Body of pancreas (tissue), 4 donors: ENCODE measurements around the gene MVD. TPM values are rescaled to one million over a fixed set of nuclear protein-coding genes. Genes with fewer than 3 reads are reported as not detected.

Experiments used
- ATAC-seq: fragments of 150-250 bp; one replicate; pipeline ENCODE4 v1.9.1; 2016
- DNase-seq, 4 donors: peaks; one replicate each; pipeline ENCODE4 v3.0.0-alpha.2; 2019
- H3K27ac ChIP-seq, 4 donors: fragments of 200-600 bp; sonication (generic); 1 replicate in 3 of 4; 2 replicates in 1 of 4; pipeline versions ENCODE4 v1.5.1 to v1.6.1; 2016 to 2019; ENCODE audit warnings: mild to moderate bottlenecking in 1 of 4, mixed read lengths in 1 of 4, moderate library complexity in 1 of 4
- H3K27me3 ChIP-seq, 2 donors: fragments of 200-600 bp; sonication (generic); one replicate each; pipeline ENCODE4 v1.6.0; 2016; ENCODE audit warnings: mild to moderate bottlenecking in 1 of 2
- H3K36me3 ChIP-seq, 2 donors: fragments of 200-600 bp; sonication (generic); replicated peaks in 1 of 2; 2 replicates each; pipeline ENCODE4 v1.5.1; 2016; ENCODE audit warnings: low read depth in 2 of 2; ENCODE audit not compliant: insufficient read depth in 1 of 2
- H3K4me1 ChIP-seq: fragments of 200-600 bp; sonication (generic); one replicate; pipeline ENCODE4 v1.6.0; 2016
- H3K4me3 ChIP-seq, 2 donors: fragments of 200-600 bp; sonication (generic); 1 replicate in 1 of 2; 2 replicates in 1 of 2; pipeline ENCODE4 v1.5.1; 2016 to 2019
- H3K9me3 ChIP-seq, 3 donors: fragments of 200-600 bp; sonication (generic); 1 replicate in 2 of 3; 2 replicates in 1 of 3; pipeline ENCODE4 v1.5.1; 2016
- CTCF ChIP-seq, 7 experiments: fragments of 450-650 bp in 4 of 7; fragments of 200-600 bp in 3 of 7; sonication (generic) in 3 of 7; IDR thresholded peaks; one replicate each; pipeline ENCODE4 v1.5.1; 2016 to 2019; ENCODE audit warnings: antibody characterized with exemption in 7 of 7
- POLR2A ChIP-seq, 3 donors: fragments of 450-650 bp; IDR thresholded peaks; one replicate each; pipeline ENCODE4 v1.6.1; 2016; ENCODE audit warnings: antibody characterized with exemption in 3 of 3, mild to moderate bottlenecking in 2 of 3
- WGBS, 2 donors: methylation state at CpG; one replicate each; pipeline ENCODE4 v1.1.5; 2017; 5-methylcytosine and 5-hydroxymethylcytosine counted together
- intact Hi-C: fragments of 100-400 bp; cut with DNase I; formaldehyde crosslinking; loops from one replicate; pipeline ENCODE4 v1.15.1; 2023
- total RNA-seq, 2 donors: library from RNA; depleted of rRNA; stranded (reverse); fragments of >200 nt; gene quantifications; one replicate each; pipeline ENCODE4 v1.1.0, GENCODE V29; 2016

Gene MVD
- total RNA-seq, 2 donors from 2014 or later: 16.9 to 28.7 TPM

DNA sequence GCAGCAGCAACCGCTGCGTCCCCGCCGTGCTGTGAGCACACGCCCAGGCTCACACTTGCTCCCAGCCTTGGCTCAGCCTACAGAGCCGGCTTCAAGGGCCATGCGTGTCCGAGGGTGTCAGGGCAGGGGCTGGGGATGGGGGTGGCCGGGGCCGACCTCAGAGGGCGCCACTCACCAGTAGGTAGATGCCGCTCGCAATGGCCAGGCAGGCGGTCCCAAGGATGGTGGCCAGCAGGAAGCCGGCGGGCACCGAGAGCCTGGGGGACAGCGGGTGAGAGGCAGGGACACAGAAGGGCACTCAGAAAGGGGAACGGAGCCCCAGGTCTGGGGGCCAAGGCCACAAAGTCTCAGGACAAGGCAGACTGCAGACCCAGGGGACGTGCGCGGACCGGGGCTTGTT is 16.9 kb downstream of the MVD start:
- Histone ChIP-seq H3K27me3 (no peaks in the 10 kb centered on the region), H3K9me3 (no peaks in the 10 kb centered on the region), H3K36me3 (no peaks in the 10 kb centered on the region), H3K4me1 (peaks cover 18% of the 10 kb centered on the region), H3K4me3 (no peak overlapping the region), H3K27ac (no peak overlapping the region)
- WGBS, 2 donors: 90 to 96% methylated on average over 16 to 23 of the region's 23 CpGs
- TF ChIP-seq POLR2A (IDR thresholded peaks at IDR 0.05) (no peak), CTCF (IDR thresholded peaks at IDR 0.05) (no peak)
- ATAC-seq: no peak
- no peak for DNase-seq
- intact Hi-C loops: no loop called here

DNA sequence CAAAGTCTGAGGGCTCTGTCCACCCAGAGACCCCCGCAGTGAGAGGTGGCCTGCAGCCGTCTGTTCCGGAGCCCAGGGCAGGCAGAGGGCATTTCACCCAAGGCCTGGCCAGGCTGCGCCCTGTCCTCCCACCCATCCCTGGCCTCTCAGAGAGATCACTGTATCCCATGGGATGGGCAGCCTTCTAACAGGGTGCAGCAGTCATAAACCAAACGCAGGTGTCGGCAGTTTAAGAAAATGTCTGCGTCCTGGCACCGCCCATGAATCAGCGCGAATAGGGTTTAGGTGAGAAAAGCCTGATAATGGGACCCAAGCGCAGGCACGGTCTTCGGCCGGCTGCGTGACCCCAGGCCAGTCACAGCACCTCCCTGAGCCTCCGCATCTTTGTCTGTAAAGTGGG is 17.4 kb downstream of the MVD start:
- Histone ChIP-seq H3K9me3 (no peaks in the 10 kb centered on the region), H3K27ac (no peak overlapping the region), H3K27me3 (no peaks in the 10 kb centered on the region), H3K36me3 (no peaks in the 10 kb centered on the region), H3K4me3 (no peak overlapping the region), H3K4me1 (peaks cover 15% of the 10 kb centered on the region)
- ATAC-seq (no peak), DNase-seq (no peak)
- TF ChIP-seq CTCF (IDR thresholded peaks at IDR 0.05) (no peak), POLR2A (IDR thresholded peaks at IDR 0.05) (no peak)
- 93 to 94% methylated on average over 7 to 16 of the region's 16 CpGs for WGBS, 2 donors
- intact Hi-C loops: no loop called here

DNA sequence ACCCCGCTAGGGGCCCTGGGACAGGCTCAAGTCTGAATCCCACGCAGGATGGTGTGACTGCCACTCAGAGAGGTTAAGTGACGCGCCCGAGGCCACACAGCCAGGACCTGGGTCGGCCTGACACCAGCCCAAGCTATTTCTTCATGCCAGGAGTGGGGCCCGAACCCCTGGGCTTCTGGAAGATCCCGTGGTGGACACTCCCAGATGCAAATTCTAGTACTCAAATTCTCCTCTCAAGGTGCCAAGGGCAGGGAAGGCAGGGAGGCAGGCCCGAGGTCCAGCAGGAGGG is 19.3 kb downstream of the MVD start:
- H3K27ac ChIP-seq: no peak overlapping the region
- TF ChIP-seq CTCF (IDR thresholded peaks at IDR 0.05) (no peak), POLR2A (IDR thresholded peaks at IDR 0.05) (no peak)
- no peak overlapping the region for H3K4me3 ChIP-seq
- intact Hi-C loops: no loop called here
- H3K4me1 ChIP-seq: peaks cover 10% of the 10 kb centered on the region
- H3K27me3 ChIP-seq: no peaks in the 10 kb centered on the region
- no peaks in the 10 kb centered on the region for H3K36me3 ChIP-seq
- 58 to 85% methylated on average over 2 to 7 of the region's 9 CpGs for WGBS, 2 donors
- ATAC-seq (no peak), DNase-seq (no peak)
- no peaks in the 10 kb centered on the region for H3K9me3 ChIP-seq

DNA sequence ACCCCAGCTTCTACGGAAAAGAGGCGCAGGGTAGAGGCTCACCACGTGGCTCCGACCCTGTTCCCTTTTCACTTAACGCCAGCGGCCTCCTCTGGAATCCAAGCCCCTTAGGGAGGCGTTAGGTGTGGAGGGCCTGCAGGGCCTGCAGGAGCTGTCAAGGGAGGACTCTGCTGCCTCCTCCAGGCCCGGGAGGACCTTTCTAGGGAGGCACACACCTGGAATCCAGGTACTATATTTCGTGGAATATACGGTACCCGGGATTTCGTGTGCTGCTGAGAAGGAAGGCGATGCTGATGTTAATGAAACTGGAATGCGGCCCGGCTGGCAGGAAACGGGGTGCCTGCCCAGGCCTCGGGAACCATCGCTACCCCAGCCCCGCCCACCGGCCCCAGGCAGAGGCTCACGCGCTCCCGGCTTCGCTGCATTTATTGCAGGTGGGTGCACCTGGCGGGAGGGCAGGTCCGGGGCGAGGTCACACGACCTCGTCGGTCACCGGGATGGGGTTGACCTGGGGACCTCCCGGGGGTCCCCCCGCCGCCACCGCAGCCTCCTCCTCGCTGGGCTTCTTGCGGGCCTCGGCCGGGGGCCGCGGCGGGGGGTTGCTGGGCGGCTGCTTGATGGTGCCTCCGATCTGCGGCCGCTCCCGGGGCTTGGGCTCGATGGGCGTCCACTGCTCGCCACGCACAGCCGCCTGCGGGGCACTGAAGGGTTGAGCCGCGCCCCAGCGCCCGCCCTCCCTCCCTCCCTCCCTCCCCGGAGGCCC is 19.8 kb downstream of the MVD start:
- peaks cover 15% of the 10 kb centered on the region for H3K4me1 ChIP-seq
- H3K4me3 ChIP-seq: no peak overlapping the region
- no peaks in the 10 kb centered on the region for H3K27me3 ChIP-seq
- no peaks in the 10 kb centered on the region for H3K36me3 ChIP-seq
- intact Hi-C loops: no loop called here
- no peaks in the 10 kb centered on the region for H3K9me3 ChIP-seq
- no peak for TF ChIP-seq CTCF (IDR thresholded peaks at IDR 0.05)
- no peak for TF ChIP-seq POLR2A (IDR thresholded peaks at IDR 0.05)
- no peak overlapping the region for H3K27ac ChIP-seq
- ATAC-seq (no peak), DNase-seq (no peak)
- 86 to 92% methylated on average over 17 to 51 of the region's 58 CpGs for WGBS, 2 donors
